Measurements from ENCODE around the gene FAM120B.

DNA sequence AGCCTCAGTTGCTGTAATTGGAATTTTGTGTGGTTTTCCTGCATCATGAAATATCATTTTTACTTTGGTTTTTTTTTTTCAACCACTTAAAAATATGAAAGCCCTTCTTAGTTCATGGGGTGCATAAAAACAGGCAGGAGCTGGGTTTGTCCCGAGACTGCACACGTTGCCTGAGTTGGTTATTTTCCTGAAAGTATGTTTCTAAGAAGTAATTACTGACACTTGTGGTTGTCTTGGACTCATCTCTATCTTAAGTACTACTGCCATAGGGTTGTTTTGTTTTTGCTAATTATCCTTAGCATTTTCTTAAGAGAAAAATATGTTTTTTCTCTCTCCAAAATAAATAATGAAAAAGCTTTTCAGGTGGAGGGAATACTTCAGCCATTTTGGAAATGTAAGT, 40.1 kb downstream of the FAM120B start:
- TF ChIP-seq GATA3 (IDR thresholded peaks at IDR 0.05; ENCODE audit: low read depth, low read length) (no peak), GATA2 (IDR thresholded peaks at IDR 0.05; ENCODE audit: low read depth, low read length) (no peak)

Measured in SH-SY5Y (cell line).